NK-92 (cell line): Measurements from ENCODE around the gene CDH8.

Experiments used
- DNase-seq: peaks from one replicate; lab custom pipeline; 2025; ENCODE audit not compliant: unreplicated experiment; lab: John Stamatoyannopoulos, UW

Gene CDH8

DNA sequence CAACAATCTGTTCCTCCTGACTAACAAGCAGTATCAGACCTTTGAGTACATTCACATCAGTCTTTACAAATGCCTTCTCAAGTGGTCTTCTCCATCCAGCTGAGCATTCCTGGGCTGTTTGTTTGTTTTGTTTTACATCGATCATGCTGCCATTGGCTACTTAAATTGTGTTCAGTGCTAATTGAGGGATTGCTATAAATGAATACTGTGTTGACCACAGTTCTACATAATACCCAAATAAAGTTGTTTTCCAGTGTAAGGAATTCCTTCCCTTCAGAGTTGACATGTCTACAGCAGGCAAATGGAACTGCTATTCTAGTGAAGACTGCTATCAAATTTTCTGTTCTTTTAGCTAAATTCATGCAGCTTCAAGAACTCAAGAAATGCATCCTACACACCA, 3.2 kb downstream of the CDH8 start:
- no peak for DNase-seq

DNA sequence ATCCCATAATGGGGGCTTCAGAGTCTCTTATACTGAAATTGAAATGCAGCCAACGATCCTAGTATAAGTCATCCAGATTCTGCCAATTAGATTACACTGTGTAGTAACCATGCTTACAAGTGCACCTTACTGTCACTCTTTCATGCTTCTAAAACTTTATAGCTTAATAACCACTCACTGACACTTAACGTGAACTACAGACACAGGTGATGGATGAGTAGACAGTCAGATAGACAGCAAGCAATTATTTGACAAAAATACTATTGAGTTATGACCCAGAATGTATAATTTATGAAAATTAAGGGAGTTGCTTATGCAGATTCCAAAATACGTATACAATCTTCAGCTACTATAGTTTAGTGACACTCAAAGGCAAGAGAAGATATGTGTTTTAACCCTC, 6.3 kb downstream of the CDH8 start:
- no peak for DNase-seq

DNA sequence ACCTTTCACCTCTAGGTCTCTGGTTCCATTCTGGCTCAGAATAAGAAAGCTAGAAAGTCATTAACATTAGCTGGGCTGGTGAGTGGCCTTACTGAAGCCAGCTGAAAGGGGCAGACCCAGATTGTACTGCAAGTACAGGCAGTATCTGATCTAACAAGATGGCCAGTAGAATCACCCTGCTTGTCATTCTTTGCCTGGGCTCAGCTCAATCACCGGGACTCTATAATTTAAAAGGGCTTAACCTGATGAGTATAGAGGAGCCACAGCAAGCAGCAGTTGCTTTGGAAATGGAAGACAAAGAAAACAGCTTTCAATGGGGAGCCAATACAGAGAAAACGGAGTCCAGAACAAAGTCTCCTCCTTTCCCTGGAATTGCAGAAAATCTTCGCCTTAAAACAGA, 13.6 kb downstream of the CDH8 start:
- DNase-seq: no peak

DNA sequence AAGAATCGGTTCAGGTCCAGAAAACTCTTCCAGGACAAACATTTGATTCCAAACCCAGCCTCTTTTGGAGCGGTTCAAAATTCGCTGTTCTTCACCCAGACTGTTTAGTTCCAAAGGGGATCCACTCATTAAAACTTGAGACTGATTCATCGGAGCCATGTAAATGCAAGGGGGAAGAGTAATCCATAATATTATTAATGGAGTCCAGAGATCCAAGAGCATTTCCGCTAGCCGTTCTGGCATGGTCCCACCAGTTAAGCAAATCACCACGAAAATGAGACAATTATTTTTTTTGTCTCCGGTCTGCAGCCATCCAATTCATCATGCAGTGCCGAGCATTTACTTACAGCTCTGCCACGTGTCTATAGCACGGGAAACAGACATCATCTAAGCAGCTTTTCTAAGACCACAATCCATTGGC, 15.1 kb downstream of the CDH8 start:
- no peak for DNase-seq

DNA sequence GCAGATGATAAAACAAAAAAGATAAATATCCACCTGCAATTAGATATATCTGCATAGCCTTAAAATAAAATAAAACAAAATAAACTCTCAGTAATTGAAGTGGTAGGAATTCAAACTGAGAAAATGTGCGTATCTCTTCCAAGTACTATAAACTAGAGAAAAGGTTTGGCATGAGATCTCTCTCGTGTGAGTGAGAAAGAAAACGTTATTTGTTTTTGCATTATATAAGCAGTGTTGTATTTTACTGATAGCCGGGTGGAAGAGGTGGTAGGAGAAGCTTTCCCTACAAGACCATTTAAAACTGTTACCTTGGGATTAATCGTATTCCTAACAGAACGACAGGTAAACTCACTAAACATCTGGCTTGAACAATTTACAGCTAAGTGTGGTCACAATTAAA, 15.6 kb downstream of the CDH8 start:
- DNase-seq: no peak

DNA sequence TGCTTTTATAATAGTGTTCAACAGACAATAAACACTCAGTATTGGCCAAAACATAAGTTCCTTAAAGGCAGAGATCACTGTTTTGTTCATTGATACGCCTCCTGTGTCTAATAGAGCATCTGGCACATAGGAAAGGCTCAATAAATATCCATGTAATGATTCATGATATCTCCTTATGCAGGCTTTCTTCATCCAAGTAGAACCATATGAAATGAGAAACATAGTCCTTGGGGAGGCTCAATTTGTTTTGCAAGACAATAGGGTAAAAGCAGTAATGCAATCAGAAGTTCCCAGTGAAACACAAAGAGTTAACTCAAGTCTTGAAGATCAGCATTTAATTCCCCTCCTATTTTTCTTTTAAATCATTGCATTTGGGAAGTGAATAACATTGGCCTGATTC, 16.4 kb downstream of the CDH8 start:
- DNase-seq: no peak

DNA sequence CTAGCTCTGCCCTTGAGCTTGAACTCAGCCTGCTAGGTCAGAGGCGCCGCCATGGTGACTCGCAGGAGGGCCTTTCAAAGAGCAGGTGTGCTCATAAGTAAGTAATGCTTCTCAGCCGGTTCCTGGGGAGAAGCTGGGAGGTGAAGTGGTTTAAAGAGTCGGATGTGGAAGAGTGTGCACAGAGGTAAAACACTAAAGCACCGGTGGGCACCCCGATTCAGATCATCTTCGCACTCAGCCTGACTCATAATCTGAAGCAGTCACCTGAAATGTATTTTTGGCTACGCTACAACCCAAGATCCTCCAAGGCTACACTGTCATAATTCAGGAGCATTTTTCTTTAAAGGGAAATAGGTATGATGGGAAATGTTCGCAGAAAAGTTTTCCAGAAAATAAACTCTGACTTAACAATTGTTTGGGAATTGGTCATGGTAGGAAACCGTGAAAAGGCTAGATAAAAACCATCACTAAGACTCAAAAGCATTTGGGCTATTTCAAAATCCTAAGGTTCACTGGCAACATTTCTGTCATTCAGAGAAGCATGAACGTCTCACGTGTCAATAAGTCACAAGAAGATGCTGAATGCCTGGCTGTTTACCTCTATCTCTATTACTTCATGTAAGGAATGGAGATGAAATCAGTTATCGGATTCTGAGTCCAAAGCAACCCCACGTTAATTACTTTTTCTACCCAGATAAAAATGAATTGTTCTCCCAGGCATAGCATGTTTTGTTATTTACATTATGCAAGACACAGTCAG, 17.8 kb downstream of the CDH8 start:
- DNase-seq: no peak

DNA sequence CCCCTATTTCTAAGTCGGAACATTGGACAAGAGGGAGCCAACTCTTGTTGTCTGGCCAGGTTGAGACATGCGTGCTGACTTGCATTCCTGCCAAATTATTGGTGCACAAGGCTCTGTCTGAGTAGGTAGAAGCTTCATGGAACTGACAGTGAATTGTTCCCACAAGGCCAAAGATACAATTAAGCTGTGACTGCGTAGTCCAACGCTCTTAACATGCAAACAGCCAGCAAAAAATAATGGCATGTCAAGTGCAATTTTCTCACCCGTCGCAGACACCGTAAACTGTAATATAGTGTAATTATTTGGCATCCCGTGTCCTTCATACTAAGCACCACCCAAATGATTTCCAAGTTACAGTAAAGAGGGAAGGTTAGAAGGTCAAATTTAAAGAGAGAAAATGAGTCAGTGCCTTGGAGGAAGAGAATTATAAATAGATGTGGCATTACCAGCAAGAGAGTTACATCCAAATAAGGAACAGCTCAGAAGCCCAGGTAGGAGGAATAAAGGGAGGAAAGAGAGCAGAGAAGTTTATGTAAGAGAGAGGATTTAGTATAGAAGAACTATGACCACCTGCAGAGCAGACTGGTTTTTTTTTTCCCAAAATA, 21.8 kb downstream of the CDH8 start:
- no peak for DNase-seq

DNA sequence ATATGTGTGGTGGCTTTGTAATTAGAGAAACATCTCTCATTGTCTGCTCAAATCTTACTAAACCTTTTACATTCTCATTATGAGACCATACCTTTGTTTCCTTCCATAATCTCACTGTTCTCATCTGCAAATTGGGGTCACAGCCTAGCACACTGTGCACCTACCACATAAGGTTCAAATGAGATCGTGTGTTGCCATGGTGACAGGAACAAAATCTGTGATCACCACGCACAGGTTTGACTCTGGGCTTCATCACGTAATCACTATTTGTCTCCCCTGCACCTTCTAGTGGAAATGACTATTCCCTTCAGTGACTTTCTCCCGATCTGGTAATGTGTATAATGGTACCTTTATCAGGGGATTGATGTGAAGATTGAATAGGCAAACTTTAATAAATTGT, 26.1 kb downstream of the CDH8 start:
- no peak for DNase-seq

DNA sequence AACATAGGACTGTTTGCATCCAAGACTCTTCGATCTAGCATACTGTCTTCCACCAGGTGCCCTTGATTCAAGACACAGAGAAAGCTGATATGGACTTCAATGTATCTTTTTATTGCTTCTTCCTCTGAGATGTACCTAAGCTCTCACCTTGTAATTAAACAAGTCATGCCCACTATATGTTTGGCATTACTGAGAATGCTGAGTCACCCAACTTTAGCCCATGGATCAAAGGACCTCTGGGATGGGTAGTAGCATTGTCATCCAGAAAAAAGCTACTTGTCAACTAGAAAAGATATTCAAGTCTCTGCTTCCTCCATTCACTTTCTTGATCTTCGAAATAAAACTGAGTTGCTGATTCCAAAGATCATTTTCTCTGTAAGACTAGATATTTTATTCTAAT, 37.8 kb downstream of the CDH8 start:
- no peak for DNase-seq

DNA sequence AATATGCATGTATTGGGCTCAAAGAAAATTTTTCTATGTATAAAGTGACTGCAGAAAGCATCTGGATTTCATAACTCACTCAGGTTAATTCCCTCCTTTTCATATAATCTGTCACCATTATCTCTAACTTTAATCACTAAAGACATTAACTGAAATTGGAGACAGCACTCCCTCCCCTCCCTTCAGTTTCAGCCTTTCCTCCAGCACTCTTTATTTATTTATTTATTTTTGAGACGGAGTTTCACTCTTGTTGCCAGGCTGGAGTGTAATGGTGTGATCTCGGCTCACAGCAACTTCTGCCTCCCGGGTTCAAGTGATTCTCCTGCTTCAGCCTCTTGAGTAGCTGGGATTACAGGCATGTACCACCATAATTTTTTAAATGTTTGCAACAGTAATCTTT, 43.1 kb downstream of the CDH8 start:
- no peak for DNase-seq

DNA sequence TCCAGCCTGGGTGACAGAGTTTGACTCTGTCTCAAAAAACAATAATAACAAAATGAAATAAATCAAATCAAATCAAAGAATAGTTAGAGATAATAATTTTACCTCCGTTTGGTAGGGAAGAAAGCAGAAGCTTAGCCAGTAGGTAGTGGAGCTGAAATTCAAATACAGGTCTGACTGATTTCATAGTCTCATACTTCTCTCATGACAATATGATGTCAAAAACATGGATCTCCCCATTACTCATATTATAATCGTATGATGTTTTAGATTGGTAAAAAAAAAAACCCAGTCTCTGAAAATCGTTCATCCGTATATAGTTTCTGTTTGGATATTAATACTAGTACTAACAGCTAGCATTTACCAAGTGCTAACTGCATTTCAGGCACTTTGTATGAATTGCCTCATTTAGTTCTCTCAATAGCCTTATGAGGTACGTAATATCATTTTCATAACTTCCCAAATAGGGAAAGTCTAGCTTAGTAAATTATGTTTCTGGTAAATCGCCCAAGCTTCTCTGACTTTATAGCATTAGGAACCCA, 48.7 kb downstream of the CDH8 start:
- no peak for DNase-seq

DNA sequence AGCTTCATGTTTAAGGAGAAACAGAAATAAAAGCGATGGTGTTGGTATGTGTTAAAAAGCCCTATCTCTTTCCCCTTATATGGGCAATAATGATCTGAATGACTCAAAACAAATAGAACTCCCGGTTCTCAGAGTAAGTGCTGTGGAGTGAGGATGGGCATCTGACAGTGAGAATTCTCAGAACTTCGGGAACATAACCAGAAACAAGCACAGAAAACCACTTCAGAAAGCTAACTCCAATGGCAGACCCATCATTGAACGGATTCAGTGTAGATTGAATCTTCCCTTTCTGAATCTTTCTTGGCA, 67.2 kb downstream of the CDH8 start:
- no peak for DNase-seq

DNA sequence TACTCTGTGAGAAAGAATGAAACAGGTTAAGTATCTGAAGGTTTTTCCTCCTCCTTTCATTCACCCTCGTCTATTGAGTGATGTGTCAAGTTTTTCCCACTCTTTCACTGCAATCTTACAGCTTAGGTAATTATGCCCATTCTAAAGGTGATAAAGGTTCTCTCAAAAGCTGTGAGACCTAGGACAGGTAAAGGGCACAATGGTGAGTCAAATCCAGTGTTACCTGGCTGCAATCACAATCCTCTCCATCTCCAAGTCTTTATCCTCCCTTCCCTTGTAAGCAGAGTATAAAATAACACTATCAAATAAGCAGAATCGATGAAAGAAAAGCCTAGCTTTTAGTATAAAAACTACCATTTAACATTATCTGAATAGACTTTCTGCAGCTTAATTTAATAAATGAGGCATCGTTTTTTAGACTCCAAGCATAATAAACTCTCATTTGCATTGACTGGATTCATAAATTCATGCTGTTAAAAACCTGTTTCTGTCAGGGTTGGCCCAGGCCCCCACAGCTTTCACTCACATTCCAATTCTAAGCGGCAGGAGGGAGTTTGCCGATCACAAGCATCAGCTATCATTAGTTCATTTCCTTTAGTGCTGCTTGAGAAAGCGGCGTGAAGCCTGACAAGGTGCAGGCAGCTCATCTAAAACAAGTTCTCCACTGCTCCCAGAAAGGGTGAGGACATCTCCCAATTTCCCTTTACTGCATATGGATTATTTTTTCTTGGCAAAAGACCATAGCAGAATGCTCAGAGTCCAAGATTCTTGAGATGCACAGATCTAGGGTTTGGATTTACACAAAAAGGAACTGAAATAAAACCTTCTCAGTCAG, 67.8 kb downstream of the CDH8 start:
- DNase-seq: no peak

DNA sequence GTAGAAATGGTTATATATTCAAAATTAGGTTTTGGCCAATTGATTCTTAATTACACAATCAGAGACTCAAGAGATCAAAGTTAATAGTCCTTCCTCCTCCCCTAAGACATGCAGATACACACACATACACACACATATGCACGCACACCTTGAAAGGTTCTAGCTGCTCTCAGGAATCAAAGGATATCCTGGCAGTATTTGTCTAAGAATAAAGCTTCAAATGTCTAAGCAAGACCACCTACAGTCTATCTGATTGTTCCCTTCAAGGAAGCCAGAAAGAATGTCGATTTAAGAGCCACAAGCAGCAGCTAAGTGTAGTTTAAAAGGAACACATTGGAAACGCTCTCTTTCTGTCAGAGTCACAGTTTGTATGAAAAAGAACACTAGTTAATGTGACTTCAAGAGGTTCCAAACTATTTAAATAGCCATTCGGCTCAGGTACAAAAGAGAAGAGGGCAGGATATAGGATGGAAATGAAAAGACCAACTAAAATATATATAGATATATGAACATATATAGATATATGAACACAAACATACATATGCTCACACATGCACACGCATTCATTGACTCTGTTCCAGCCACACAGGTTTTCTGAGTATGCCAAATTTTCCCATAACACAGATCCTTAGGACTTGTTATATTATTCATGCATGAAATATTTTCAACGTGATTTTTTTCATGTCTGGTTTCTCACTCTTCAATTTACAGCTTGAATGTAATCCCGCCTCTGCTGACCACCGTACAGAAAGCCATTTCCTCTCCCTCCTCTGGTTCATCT, 79.0 kb downstream of the CDH8 start:
- no peak for DNase-seq

DNA sequence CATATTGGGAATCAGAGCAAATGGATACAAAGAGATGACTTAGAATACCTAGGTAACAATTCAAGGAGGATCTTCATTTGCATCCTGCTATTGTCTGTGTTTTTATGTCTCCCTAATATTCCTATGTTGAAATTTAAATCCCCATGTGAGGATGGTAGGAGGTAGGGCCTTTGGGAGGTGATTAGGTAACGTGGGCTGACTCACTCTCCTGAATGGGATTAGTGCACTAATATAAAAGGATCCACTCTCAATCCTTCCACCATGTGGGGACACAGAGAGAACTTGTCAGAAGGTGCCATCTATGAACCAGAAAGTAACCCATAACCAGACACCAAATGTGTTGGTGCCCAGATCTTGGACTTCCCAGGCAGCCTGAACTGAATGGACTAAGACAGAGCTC, 83.4 kb downstream of the CDH8 start:
- no peak for DNase-seq

DNA sequence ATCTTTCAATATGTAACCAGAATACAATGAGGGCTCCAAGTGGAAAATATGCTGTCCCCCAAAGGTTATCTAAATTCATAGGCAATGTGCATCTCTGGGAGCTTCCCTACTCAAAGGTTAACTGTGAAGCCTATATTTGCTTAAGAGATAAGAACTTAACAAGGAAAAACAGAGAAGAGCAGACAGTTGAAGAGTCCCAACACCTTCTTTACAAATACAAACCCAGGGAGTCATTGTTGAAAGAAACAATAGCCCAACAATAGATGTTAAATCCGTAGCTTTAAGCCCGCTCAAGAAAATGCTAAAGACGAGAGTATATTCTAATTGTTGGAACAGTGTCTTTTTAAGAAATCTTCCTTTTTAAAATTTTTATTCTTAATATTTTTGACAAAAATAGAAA, 87.8 kb downstream of the CDH8 start:
- DNase-seq: no peak

DNA sequence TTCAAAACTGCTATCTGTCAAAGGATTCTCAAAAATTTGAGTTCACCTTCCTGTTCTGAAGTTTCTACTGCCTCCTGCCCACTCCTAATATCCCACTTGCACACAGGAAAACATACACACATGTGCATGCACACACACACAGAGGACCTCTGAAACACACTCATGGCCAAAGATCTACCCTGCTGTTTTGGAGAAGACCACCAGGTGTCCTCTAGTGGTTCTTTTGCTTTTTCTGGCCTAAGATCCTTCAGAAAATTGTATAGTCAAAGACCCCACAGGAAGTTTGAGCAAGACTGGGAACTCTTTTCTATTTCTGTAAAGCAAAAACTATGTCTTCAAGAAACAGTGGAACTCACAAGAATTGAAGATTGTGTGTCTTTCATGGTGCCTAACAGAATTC, 90.2 kb downstream of the CDH8 start:
- DNase-seq: no peak

DNA sequence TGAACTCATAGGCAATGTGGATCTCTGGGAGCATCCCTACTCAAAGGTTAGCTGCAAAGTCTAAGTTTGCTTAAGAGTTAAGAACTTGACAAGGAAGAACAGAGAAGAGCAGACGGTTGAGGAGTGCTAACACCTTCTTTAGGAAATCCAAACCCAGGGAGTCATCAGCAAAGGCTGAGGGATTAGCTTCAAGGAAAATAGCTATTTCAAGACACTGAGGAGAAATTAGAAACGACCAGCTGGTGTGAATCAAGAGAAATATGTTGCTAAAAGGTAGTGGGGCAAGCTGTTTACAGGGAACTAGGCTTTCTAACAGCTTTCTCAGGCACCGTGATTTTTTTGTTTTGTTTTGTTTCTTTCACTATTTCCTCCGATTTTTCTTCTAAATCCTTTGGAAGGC, 90.7 kb downstream of the CDH8 start:
- no peak for DNase-seq

DNA sequence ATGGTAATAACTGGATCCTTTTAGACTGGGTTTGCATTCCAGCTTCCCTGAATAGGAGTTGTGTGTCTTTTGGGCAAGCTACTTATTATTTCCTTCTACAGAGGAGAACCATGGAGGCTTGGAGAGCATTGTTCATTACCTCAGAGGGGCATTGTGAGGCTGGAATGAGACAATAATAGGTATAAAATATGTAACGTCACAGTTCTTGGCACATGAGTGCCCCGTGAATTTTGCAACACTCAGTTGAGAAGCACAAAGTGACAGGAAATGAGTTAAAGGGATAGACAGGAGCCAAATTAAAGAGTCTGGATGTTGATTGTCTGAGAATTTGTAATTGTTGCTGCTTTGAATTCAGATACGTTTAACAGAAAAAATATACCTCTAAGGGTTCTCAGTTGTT, 92.2 kb downstream of the CDH8 start:
- DNase-seq: no peak

DNA sequence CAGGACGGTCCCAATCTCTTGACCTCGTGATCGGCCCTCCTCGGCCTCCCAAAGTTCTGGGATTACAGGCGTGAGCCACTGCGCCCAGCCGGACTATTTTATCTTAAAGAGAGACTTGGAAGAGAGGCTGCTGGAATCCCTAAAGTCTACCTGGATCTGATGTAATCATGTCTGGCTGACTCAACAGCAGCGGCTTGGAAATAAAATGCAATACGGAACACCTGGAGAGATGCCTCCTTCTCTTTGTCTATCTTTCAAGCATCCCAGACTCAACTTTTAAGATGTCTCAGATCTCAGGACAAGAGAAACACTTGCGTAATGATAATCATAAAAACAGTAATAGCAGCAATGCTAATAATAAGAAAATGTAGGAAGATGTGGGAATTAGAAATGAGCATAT, 95.6 kb downstream of the CDH8 start:
- no peak for DNase-seq
